Neural progenitor cell (in vitro differentiated cells): ENCODE measurements around the gene TRAPPC12. TPM values are rescaled to one million over a fixed set of nuclear protein-coding genes. Genes with fewer than 3 reads are reported as not detected.

ENCODE experiments used
- DNase-seq: peaks from one replicate; pipeline ENCODE4 v3.0.0-alpha.2; 2016; ENCODE audit warnings: low spot score
- H2AFZ ChIP-seq: fragments of 200-600 bp; sonication (generic); replicated peaks from 2 replicates; pipeline ENCODE4 v1.6.1; 2016; ENCODE audit warnings: antibody characterized with exemption
- H3F3A ChIP-seq: fragments of 200-600 bp; sonication (generic); 2 replicates; pipeline ENCODE4 v1.6.1; 2016; ENCODE audit warnings: antibody characterized with exemption, low read depth
- H3K27ac ChIP-seq: fragments of 200-600 bp; sonication (generic); 2 replicates; pipeline ENCODE4 v1.5.1; 2016; ENCODE audit warnings: mild to moderate bottlenecking
- H3K27me3 ChIP-seq: fragments of 200-600 bp; sonication (generic); 2 replicates; pipeline ENCODE4 v1.6.1; 2016; ENCODE audit warnings: mild to moderate bottlenecking, moderate library complexity
- H3K36me3 ChIP-seq: fragments of 200-600 bp; sonication (generic); 2 replicates; pipeline ENCODE4 v1.5.1; 2016
- H3K4me1 ChIP-seq: fragments of 200-600 bp; sonication (generic); 2 replicates; pipeline ENCODE4 v1.6.1; 2016; ENCODE audit warnings: mixed run types
- H3K4me2 ChIP-seq: fragments of 200-600 bp; sonication (generic); 2 replicates; pipeline ENCODE4 v1.6.1; 2016
- H3K4me3 ChIP-seq: fragments of 200-600 bp; sonication (generic); 2 replicates; pipeline ENCODE4 v1.5.1; 2016
- H3K79me2 ChIP-seq: fragments of 200-600 bp; sonication (generic); 2 replicates; pipeline ENCODE4 v1.6.1; 2016; ENCODE audit warnings: low read depth
- H3K9ac ChIP-seq: fragments of 200-600 bp; sonication (generic); 2 replicates; pipeline ENCODE4 v1.6.1; 2016
- H3K9me3 ChIP-seq: fragments of 200-600 bp; sonication (generic); 2 replicates; pipeline ENCODE4 v1.5.1; 2016; ENCODE audit warnings: low read depth
- H4K20me1 ChIP-seq: fragments of 200-600 bp; sonication (generic); 2 replicates; pipeline ENCODE4 v1.6.1; 2016; ENCODE audit warnings: low read depth
- H3K27ac Mint-ChIP-seq: 3 replicates; pipeline ENCODE4 v1.8.0; 2021; ENCODE audit warnings: mixed read lengths
- H3K27me3 Mint-ChIP-seq: 2 replicates; pipeline ENCODE4 v1.8.0; 2022; ENCODE audit warnings: low read depth, mild to moderate bottlenecking, inconsistent platforms, moderate library complexity, mixed read lengths; ENCODE audit not compliant: insufficient read depth
- H3K36me3 Mint-ChIP-seq: 3 replicates; pipeline ENCODE4 v1.8.0; 2021; ENCODE audit warnings: mixed read lengths
- H3K4me1 Mint-ChIP-seq: 3 replicates; pipeline ENCODE4 v1.8.0; 2021; ENCODE audit warnings: mixed read lengths
- H3K4me3 Mint-ChIP-seq: 3 replicates; pipeline ENCODE4 v1.8.0; 2021; ENCODE audit warnings: mild to moderate bottlenecking, moderate library complexity, mixed read lengths
- H3K9me3 Mint-ChIP-seq: 3 replicates; pipeline ENCODE4 v1.8.0; 2020; ENCODE audit warnings: mixed read lengths
- EZH2 ChIP-seq: fragments of 200-600 bp; sonication (generic); IDR thresholded peaks from 2 replicates; pipeline ENCODE4 v1.6.1; 2017; ENCODE audit warnings: antibody characterized with exemption, mild to moderate bottlenecking, moderate library complexity
- EZH2phosphoT487 ChIP-seq: fragments of 200-600 bp; sonication (generic); IDR thresholded peaks from 2 replicates; pipeline ENCODE4 v1.6.1; 2017; ENCODE audit warnings: antibody characterized with exemption
- total RNA-seq: library from RNA; depleted of rRNA; stranded (reverse); fragments of >200 nt; gene quantifications from 2 replicates; pipeline ENCODE4 v1.2.3, GENCODE V29; 2015; ENCODE audit warnings: low replicate concordance
- TF ChIP-seq, protein P1 (sequence below): fragments of 200-600 bp; sonication (generic); IDR thresholded peaks from 2 replicates; pipeline ENCODE4 v1.5.1; 2017; ENCODE audit warnings: antibody characterized with exemption, mild to moderate bottlenecking

Gene TRAPPC12
- total RNA-seq, 1 donor from 2014 or later = 59.5 TPM

DNA sequence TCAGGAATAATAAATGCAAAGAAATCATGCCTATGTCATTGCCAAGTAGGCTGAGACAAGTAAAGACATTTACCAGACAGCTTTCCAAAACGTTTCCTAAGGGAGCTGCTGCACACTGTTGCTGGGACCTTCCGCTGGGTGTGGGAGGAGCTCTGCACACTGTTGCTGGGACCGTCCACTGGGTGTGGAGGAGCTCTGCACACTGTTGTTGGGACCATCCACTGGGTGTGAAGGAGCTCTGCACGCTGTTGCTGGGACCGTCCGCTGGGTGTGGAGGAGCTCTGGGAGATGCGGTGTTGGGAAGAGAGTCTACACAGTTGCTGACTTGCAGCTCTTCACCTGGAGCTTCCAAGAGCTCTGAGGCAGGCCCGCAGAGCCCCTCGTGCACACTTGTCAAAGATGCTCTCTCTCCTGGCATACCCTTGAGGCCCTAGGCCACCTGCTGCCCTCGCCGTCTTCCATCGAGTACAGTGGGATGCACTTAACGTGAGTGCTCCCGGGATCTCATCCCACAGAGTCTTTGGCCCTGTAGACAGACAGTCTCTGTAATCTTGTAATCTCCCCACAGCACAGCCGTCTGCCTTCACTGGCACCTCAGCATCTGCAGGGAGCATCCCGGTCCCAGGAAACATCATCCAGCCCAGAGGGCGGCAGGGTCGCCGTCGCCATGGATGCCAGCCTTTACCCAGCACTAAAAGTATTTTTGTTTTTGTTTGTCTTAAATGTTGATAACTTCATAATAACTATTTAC is 51.4 kb downstream of the TRAPPC12 start:
- no peak for DNase-seq
- H3K4me1 ChIP-seq = no peaks in the 10 kb centered on the region
- no peak overlapping the region for H3K27ac Mint-ChIP-seq
- H3K27me3 Mint-ChIP-seq = peaks cover 2% of the 10 kb centered on the region
- H3K79me2 ChIP-seq = no peaks in the 10 kb centered on the region
- no peak overlapping the region for H2AFZ ChIP-seq
- no peaks in the 10 kb centered on the region for H3K36me3 ChIP-seq
- no peak overlapping the region for H3K9ac ChIP-seq
- no peaks in the 10 kb centered on the region for H3F3A ChIP-seq
- peaks cover 19% of the 10 kb centered on the region for H3K36me3 Mint-ChIP-seq
- H3K9me3 Mint-ChIP-seq = no peaks in the 10 kb centered on the region
- no peak overlapping the region for H3K4me3 ChIP-seq
- H3K4me2 ChIP-seq = no peak overlapping the region
- no peak overlapping the region for H3K4me3 Mint-ChIP-seq
- TF ChIP-seq EZH2phosphoT487 = no peak
- H3K27ac ChIP-seq = no peak overlapping the region
- H3K9me3 ChIP-seq = no peaks in the 10 kb centered on the region
- H3K4me1 Mint-ChIP-seq = peaks cover 19% of the 10 kb centered on the region
- peaks cover 7% of the 10 kb centered on the region for H4K20me1 ChIP-seq
- H3K27me3 ChIP-seq = no peaks in the 10 kb centered on the region

DNA sequence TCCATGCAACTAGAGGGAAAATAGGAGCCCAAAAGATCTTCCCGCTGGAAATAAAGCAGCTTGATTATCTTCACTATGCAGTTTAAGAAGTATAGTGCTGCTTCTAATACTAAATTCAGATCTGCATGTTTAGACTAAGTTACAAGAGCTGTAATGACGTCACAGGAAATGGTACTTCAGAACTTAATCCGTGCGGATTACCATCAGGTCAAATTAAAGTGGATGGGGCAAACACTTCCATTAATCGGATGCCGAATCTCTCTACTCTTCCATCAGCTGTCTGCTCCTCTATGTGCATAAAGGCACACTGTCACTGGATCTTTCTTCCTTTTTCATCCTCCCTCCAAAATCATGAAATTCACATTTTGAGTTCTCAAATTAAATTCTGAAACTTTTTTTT is 52.6 kb downstream of the TRAPPC12 start:
- H3K4me3 Mint-ChIP-seq = no peak overlapping the region

DNA sequence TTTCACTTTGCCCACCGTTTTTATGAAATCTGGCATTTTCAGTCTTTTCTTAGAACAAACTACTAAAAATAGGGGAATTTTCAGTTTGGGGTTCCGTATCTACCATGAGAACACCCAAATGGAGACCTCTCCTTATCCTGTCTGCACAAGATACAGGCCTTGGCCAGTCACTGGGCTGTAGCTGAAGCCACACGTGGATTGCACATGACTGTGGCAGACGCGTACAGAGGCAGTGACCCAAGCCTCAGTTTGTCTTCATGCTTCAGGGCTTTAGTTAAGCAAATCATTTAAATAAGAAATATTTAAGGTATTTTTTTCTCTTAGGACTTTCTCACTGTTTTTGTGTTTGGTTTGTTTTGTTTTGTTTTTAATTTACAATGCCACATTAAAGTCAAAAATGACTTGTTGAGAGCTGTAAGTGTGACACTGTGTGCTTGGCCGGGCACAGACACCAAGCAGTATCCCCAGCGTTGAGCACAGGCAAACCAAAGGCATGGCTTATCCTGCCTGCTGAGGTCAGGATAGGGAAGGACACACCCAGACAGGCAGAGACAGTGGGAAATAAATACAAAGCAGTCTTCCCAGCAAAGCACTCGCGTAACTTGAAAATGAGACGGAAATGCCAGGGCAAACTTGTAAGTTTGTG is 53.3 kb downstream of the TRAPPC12 start:
- no peak overlapping the region for H3K27ac Mint-ChIP-seq
- Histone ChIP-seq H3F3A (no peaks in the 10 kb centered on the region), H3K79me2 (no peaks in the 10 kb centered on the region), H3K27me3 (no peaks in the 10 kb centered on the region), H3K9me3 (no peaks in the 10 kb centered on the region), H3K4me2 (no peak overlapping the region), H3K9ac (no peak overlapping the region), H4K20me1 (peaks cover 7% of the 10 kb centered on the region), H3K27ac (no peak overlapping the region), H3K4me3 (no peak overlapping the region), H2AFZ (no peak overlapping the region), H3K4me1 (no peaks in the 10 kb centered on the region), H3K36me3 (no peaks in the 10 kb centered on the region)
- peaks cover 19% of the 10 kb centered on the region for H3K4me1 Mint-ChIP-seq
- TF ChIP-seq, protein P1, sequence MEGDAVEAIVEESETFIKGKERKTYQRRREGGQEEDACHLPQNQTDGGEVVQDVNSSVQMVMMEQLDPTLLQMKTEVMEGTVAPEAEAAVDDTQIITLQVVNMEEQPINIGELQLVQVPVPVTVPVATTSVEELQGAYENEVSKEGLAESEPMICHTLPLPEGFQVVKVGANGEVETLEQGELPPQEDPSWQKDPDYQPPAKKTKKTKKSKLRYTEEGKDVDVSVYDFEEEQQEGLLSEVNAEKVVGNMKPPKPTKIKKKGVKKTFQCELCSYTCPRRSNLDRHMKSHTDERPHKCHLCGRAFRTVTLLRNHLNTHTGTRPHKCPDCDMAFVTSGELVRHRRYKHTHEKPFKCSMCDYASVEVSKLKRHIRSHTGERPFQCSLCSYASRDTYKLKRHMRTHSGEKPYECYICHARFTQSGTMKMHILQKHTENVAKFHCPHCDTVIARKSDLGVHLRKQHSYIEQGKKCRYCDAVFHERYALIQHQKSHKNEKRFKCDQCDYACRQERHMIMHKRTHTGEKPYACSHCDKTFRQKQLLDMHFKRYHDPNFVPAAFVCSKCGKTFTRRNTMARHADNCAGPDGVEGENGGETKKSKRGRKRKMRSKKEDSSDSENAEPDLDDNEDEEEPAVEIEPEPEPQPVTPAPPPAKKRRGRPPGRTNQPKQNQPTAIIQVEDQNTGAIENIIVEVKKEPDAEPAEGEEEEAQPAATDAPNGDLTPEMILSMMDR = no peak
- TF ChIP-seq EZH2 (no peak), EZH2phosphoT487 (no peak)
- peaks cover 15% of the 10 kb centered on the region for H3K36me3 Mint-ChIP-seq
- peaks cover 2% of the 10 kb centered on the region for H3K27me3 Mint-ChIP-seq
- H3K9me3 Mint-ChIP-seq = no peaks in the 10 kb centered on the region
- H3K4me3 Mint-ChIP-seq = no peak overlapping the region
- no peak for DNase-seq

More for the DNA sequence above, 52.6 kb downstream of the TRAPPC12 start:
- no peak overlapping the region for H2AFZ ChIP-seq
- no peak for DNase-seq
- Mint-ChIP-seq H3K4me1 (peaks cover 19% of the 10 kb centered on the region), H3K36me3 (peaks cover 16% of the 10 kb centered on the region), H3K27ac (no peak overlapping the region), H3K9me3 (no peaks in the 10 kb centered on the region), H3K27me3 (peaks cover 2% of the 10 kb centered on the region)
- no peaks in the 10 kb centered on the region for H3K79me2 ChIP-seq
- no peak overlapping the region for H3K27ac ChIP-seq
- H3K4me3 ChIP-seq = no peak overlapping the region
- H3F3A ChIP-seq = no peaks in the 10 kb centered on the region
- H3K9me3 ChIP-seq = no peaks in the 10 kb centered on the region
- H3K4me1 ChIP-seq = no peaks in the 10 kb centered on the region
- no peaks in the 10 kb centered on the region for H3K27me3 ChIP-seq
- TF ChIP-seq EZH2phosphoT487 (no peak), EZH2 (no peak)
- TF ChIP-seq, protein P1 = no peak
- H3K9ac ChIP-seq = no peak overlapping the region
- no peaks in the 10 kb centered on the region for H3K36me3 ChIP-seq
- H3K4me2 ChIP-seq = no peak overlapping the region
- peaks cover 7% of the 10 kb centered on the region for H4K20me1 ChIP-seq

DNA sequence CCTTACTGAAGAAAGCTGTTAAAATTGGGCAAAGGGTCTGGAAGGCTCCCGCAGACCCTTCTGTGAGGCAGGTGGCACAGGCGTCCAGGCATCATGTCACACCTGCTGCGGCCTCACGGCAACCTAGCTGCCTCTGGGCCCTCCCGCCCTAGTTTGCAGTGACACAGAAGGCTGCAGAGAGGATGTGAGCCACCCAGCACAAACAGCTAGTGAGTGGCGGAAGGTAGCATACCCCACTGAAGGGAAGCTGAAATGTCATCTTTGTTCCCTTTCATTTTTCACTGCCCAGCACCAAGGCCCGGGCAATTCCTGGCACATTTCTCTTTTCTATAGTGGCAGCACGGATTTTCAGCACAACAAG is 53.8 kb downstream of the TRAPPC12 start:
- Histone ChIP-seq H3K36me3 (no peaks in the 10 kb centered on the region), H3K9ac (peak overlapping the region; percentile 21), H3K4me3 (no peak overlapping the region), H3K9me3 (no peaks in the 10 kb centered on the region), H3F3A (no peaks in the 10 kb centered on the region), H3K4me1 (no peaks in the 10 kb centered on the region), H3K79me2 (no peaks in the 10 kb centered on the region), H4K20me1 (peaks cover 7% of the 10 kb centered on the region), H3K4me2 (no peak overlapping the region), H3K27ac (no peak overlapping the region), H2AFZ (no peak overlapping the region), H3K27me3 (no peaks in the 10 kb centered on the region)
- H3K4me1 Mint-ChIP-seq = peaks cover 19% of the 10 kb centered on the region
- peaks cover 13% of the 10 kb centered on the region for H3K36me3 Mint-ChIP-seq
- peak overlapping the region; percentile 63 for H3K27ac Mint-ChIP-seq
- DNase-seq = no peak
- H3K27me3 Mint-ChIP-seq = peaks cover 2% of the 10 kb centered on the region
- TF ChIP-seq, protein P1 = no peak
- TF ChIP-seq EZH2 = no peak
- no peak for TF ChIP-seq EZH2phosphoT487
- H3K4me3 Mint-ChIP-seq = no peak overlapping the region
- H3K9me3 Mint-ChIP-seq = no peaks in the 10 kb centered on the region
